NCI-H526 (cell line): Measurements from ENCODE around the gene DNAJC10.
"Not testable (repeated sequence)": the region's sequence is repeated elsewhere in the genome, so short reads cannot be mapped to it uniquely, and the experiment has no call there.

Experiments used
- DNase-seq, 2 experiments: peaks; one replicate each; lab custom pipeline; 2025; lab: John Stamatoyannopoulos, UW

DNAJC10 gene

GRCh38 chr2:182724656-182725055 lies 8.6 kb downstream of the DNAJC10 start:
- no peak for DNase-seq

- no peak for DNase-seq
Measured at GRCh38 chr2:182726473-182726872, 10.4 kb downstream of the DNAJC10 start.

- no peak for DNase-seq
Measured at GRCh38 chr2:182728014-182728413, 12.0 kb downstream of the DNAJC10 start.

- no peak for DNase-seq
Measured at GRCh38 chr2:182729710-182730339, 13.8 kb downstream of the DNAJC10 start.

GRCh38 chr2:182730486-182730885 lies 14.4 kb downstream of the DNAJC10 start:
- DNase-seq: no peak

GRCh38 chr2:182732736-182733135 lies 16.7 kb downstream of the DNAJC10 start:
- no peak for DNase-seq

- no peak for DNase-seq
Measured at GRCh38 chr2:182733572-182733971, 17.5 kb downstream of the DNAJC10 start.

GRCh38 chr2:182736856-182737255 lies 20.8 kb downstream of the DNAJC10 start:
- DNase-seq: not testable (repeated sequence)

GRCh38 chr2:182740701-182741100 lies 24.6 kb downstream of the DNAJC10 start:
- DNase-seq: no peak

- no peak for DNase-seq
Measured at GRCh38 chr2:182741620-182742019, 25.6 kb downstream of the DNAJC10 start.

GRCh38 chr2:182744490-182744889 lies 28.4 kb downstream of the DNAJC10 start:
- DNase-seq: no peak

- DNase-seq: no peak
Measured at GRCh38 chr2:182745061-182745460, 29.0 kb downstream of the DNAJC10 start.

GRCh38 chr2:182745894-182746293 lies 29.8 kb downstream of the DNAJC10 start:
- DNase-seq: not testable (repeated sequence)

GRCh38 chr2:182754231-182754630 lies 38.2 kb downstream of the DNAJC10 start:
- DNase-seq: no peak

GRCh38 chr2:182758379-182758778 lies 42.3 kb downstream of the DNAJC10 start:
- no peak for DNase-seq

- DNase-seq: no peak
Measured at GRCh38 chr2:182761903-182762302, 45.8 kb downstream of the DNAJC10 start.

GRCh38 chr2:182763311-182763912 lies 47.4 kb downstream of the DNAJC10 start:
- DNase-seq: peak; percentile 46 to 61

- DNase-seq: no peak
Measured at GRCh38 chr2:182766626-182767025, 50.6 kb downstream of the DNAJC10 start.

GRCh38 chr2:182767578-182767977 lies 51.5 kb downstream of the DNAJC10 start:
- peak; percentile 18 to 44 for DNase-seq

- not testable (repeated sequence) for DNase-seq
Measured at GRCh38 chr2:182768950-182769349, 52.9 kb downstream of the DNAJC10 start.

GRCh38 chr2:182779323-182779722 lies 63.3 kb downstream of the DNAJC10 start:
- DNase-seq: no peak

GRCh38 chr2:182781099-182781498 lies 65.0 kb downstream of the DNAJC10 start:
- DNase-seq: not testable (repeated sequence)

GRCh38 chr2:182782686-182783085 lies 66.6 kb downstream of the DNAJC10 start:
- DNase-seq: not testable (repeated sequence)
